ENCODE results near the gene SRSF1.

Gene SRSF1

DNA sequence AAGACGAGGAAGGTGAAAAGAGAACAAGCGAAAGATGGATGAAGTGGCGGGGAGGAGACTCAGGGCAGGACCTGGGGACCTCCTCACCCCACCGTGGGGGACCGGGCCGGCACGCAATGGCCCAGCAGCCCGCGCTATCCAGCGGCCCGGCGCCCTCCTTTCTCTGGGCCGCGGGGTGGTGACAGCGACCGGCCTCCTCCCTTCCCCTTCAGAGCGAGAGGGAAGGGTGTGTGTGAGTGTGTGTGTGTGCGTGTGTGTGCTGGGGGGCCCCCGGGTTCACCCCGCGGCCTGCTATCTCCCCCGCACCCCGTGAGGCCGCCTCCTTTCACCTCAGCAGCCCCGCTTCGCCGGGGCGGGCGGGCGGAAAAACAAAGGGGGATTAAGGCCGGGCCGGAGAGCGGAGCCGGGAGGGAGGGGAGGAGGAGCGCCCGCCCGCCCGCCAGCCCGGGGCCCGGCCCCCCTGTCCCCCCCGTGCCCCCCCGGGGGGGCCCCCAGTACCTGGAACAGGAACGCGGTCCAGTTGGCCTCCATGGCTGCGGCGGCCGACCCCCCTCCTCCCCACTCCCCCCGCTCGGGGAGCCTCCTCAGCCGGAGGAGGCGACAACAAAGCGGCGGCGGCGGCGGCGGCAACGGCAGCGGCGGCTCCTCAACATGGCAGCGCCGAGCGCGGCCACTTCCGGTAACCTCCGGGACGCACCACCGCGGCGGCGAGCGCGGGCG lies 19.3 kb downstream of the SRSF1 start, which contains the start of gene VEZF1:
Gene VEZF1 (minus strand): TSS at position 674 of the 720 bp plus-strand sequence. CDS start 143 bp downstream, at position 531.
- FAIRE-seq (no peak), DNase-seq (ENCODE audit: insufficient read length, low spot score) (peak; percentile 51)
- TF ChIP-seq, protein P1, sequence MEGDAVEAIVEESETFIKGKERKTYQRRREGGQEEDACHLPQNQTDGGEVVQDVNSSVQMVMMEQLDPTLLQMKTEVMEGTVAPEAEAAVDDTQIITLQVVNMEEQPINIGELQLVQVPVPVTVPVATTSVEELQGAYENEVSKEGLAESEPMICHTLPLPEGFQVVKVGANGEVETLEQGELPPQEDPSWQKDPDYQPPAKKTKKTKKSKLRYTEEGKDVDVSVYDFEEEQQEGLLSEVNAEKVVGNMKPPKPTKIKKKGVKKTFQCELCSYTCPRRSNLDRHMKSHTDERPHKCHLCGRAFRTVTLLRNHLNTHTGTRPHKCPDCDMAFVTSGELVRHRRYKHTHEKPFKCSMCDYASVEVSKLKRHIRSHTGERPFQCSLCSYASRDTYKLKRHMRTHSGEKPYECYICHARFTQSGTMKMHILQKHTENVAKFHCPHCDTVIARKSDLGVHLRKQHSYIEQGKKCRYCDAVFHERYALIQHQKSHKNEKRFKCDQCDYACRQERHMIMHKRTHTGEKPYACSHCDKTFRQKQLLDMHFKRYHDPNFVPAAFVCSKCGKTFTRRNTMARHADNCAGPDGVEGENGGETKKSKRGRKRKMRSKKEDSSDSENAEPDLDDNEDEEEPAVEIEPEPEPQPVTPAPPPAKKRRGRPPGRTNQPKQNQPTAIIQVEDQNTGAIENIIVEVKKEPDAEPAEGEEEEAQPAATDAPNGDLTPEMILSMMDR (IDR thresholded peaks at IDR 0.05; ENCODE audit: insufficient read depth, missing control alignments): no peak

DNA sequence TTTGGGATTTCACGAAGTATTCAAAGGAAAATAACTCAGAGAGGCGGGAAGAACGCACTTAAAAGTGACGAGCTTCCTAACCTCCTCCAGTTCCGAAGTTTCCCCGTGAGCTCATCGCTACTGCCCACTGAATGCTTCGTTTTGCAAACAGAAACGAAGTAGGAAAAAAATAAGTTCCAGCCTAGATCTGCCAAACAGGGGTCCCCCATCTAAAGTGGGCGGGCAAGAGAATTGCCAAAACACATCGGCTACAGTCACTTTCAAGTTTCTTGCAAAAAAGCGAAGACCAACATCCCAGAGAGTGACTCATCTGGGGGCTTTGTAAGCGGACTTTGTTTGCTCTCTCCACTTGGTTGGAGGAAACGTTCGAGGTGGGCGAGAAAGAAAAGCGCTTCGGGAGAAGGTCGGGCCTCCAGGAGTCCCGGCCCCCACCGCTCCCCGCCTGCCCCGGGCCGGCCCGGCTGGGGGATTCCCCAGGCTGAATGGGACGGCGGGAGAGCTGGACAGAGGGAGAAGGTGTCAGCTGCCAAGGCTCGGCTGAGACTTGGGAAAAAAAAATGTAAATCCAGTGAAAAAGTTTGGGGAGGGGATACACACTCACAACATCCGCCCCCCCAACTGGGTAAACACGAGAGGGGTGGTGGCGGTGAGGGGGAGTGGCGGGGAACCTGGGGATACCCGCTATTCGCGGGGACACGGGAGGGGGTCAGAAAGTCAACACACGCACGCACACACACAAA lies 20.0 kb downstream of the SRSF1 start:
- DNase-seq (ENCODE audit: insufficient read length, low spot score) (no peak), FAIRE-seq (no peak)
- TF ChIP-seq, protein P1 (IDR thresholded peaks at IDR 0.05; ENCODE audit: insufficient read depth, missing control alignments): no peak

DNA sequence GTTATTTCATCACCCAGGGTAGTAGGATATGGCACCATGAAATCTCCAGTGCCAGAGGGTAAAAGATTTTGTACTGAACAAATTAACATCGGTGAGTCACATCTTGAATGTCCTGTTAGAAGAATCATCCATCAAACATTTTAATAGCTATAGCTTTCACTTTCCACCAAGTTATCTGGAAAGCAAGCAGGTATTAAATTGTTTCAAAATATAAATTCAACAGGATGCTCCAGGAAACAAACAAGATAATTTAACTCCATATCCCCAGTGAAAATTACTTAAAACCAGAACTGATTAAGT lies 21.4 kb downstream of the SRSF1 start:
- DNase-seq (ENCODE audit: insufficient read length, low spot score) (no peak), FAIRE-seq (no peak)
- TF ChIP-seq, protein P1 (IDR thresholded peaks at IDR 0.05; ENCODE audit: insufficient read depth, missing control alignments): no peak

DNA sequence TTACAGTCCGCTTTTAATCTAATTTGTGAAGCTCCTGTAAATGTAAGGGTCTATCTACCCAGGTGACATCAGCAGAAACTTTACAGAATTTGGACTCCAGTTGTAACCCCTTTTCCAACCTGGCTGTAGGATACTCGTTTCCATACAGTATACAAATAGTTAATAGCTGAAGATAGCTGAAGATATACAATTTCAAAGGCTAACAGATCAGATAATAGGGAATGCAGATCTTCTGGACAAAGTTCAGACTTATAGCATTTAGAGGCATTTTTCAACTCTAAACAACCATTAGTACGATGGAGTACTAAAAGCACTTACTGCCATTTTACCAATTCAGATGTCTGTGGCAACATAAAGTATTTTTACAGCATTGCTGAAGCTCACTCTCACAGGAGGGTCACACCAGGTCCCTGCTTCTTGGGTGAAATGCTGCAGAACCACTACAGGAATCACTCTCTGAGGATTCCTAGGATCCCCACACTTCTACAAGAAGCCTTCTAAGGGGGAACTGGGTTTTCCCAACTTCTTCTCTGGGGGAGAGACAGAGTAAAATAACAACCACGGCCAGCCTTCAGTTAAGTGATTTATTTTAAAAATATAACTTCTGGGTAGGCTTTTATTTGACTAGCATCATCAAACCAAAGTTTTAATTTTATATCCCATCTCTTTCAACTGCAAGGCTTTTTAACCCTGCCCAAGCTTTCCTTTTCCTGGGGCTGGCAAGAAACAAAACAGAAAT lies 21.9 kb downstream of the SRSF1 start:
- no peak for FAIRE-seq
- DNase-seq (ENCODE audit: insufficient read length, low spot score): no peak
- TF ChIP-seq, protein P1 (IDR thresholded peaks at IDR 0.05; ENCODE audit: insufficient read depth, missing control alignments): no peak

DNA sequence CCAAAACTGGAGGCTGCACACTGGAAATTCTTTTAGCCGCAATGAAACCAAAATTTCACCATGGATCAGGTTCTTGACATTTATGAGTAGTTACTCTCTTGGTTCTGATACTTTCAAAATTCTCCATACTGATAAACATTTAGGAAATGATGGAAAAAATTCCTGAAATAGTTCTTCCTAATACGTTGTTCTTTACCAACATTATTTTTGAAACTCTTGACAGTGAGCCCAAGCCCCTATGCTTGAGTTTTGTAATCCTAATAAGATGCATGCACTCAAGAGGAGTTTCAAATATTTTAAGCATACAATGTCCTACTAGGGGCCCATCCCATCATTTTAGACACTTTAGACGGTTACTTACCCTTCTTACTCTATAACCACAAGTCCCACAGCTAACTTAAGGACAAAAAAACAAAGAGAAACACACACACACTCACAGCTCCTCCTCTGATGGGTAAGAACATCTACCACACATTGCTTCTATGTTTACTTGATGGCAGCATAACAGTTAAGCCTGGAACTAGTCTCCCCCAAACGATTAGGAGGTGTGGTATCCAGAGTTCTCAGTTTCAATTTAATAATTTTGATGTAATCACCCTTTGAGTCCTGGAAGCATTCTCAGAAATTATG lies 22.7 kb downstream of the SRSF1 start:
- no peak for DNase-seq (ENCODE audit: insufficient read length, low spot score)
- FAIRE-seq: peak; percentile 58
- TF ChIP-seq, protein P1 (IDR thresholded peaks at IDR 0.05; ENCODE audit: insufficient read depth, missing control alignments): no peak

DNA sequence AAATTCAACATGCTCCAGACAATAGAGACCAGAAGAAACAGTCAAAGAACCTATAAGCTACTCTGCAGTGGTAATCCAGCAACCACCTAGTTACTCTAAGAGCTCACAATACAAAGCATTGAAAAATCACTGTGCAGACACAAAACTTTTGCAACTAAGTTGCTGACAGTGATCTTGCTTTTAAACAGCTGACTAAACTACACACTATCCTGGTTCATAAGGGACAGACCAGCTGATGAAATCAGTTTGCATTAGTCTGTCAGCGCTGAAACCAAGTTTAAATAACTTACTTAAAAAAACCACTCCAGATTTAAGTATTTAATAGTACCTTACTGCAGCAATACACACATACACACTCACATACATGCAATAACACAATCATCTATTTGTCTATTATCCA lies 23.6 kb downstream of the SRSF1 start:
- FAIRE-seq (no peak), DNase-seq (ENCODE audit: insufficient read length, low spot score) (no peak)
- TF ChIP-seq, protein P1 (IDR thresholded peaks at IDR 0.05; ENCODE audit: insufficient read depth, missing control alignments): no peak
